Activated T-cell treated with anti-CD3 and anti-CD28 coated beads, Interleukin-2, amount 50 U/mL, for 72 hours (primary cell): ENCODE measurements around the gene FRMPD1. TPM values are rescaled to one million over a fixed set of nuclear protein-coding genes. Genes with fewer than 3 reads are reported as not detected.
"Not testable (repeated sequence)": the region's sequence is repeated elsewhere in the genome, so short reads cannot be mapped to it uniquely, and the experiment has no call there.

Experiments
- ATAC-seq, 2 donors: fragments of 150-1000 bp; cut with Tn5 transposase; replicated peaks in 1 of 2; 2 replicates each; pipeline ENCODE4 v1.10.0; 2021; ENCODE audit warnings: moderate library complexity in 2 of 2, mild to moderate bottlenecking in 1 of 2
- DNase-seq, 2 donors: peaks; one replicate each; pipeline ENCODE4 v3.0.0; 2021 to 2022; ENCODE audit warnings: mixed read lengths in 1 of 2
- H3K27ac Mint-ChIP-seq: one replicate; pipeline ENCODE4 v1.8.0; 2022; ENCODE audit warnings: mild to moderate bottlenecking, moderate library complexity, mixed read lengths
- H3K27me3 Mint-ChIP-seq: one replicate; pipeline ENCODE4 v1.8.0; 2022; ENCODE audit warnings: low read depth, mixed read lengths
- H3K36me3 Mint-ChIP-seq, 2 donors: one replicate each; pipeline ENCODE4 v1.8.0; 2022; ENCODE audit warnings: mixed read lengths in 2 of 2, mild to moderate bottlenecking in 1 of 2; ENCODE audit not compliant: insufficient read depth in 2 of 2
- H3K4me1 Mint-ChIP-seq: one replicate; pipeline ENCODE4 v1.8.0; 2022; ENCODE audit warnings: low read depth, mixed read lengths
- H3K4me3 Mint-ChIP-seq, 2 donors: one replicate each; pipeline ENCODE4 v1.8.0; 2022; ENCODE audit warnings: mild to moderate bottlenecking in 2 of 2, mixed read lengths in 2 of 2, moderate library complexity in 2 of 2
- H3K9me3 Mint-ChIP-seq, 2 donors: one replicate each; pipeline ENCODE4 v1.8.0; 2022; ENCODE audit warnings: mixed read lengths in 2 of 2
- total RNA-seq, 2 donors: library from RNA; stranded (reverse); gene quantifications; one replicate each; pipeline ENCODE4 v1.2.3, GENCODE V29; 2022

FRMPD1 gene
- total RNA-seq, 2 donors from 2014 or later, result not detected

- H3K4me1 Mint-ChIP-seq, result no peaks in the 10 kb centered on the region
- H3K9me3 Mint-ChIP-seq, result no peaks in the 10 kb centered on the region
- H3K27me3 Mint-ChIP-seq, result no peaks in the 10 kb centered on the region
- DNase-seq (no peak), ATAC-seq (no peak)
- no peak overlapping the region for H3K27ac Mint-ChIP-seq
- no peak overlapping the region for H3K4me3 Mint-ChIP-seq
- no peaks in the 10 kb centered on the region for H3K36me3 Mint-ChIP-seq
Measured at GRCh38 chr9:37740128-37740527, 89.4 kb downstream of the FRMPD1 start.

DNA sequence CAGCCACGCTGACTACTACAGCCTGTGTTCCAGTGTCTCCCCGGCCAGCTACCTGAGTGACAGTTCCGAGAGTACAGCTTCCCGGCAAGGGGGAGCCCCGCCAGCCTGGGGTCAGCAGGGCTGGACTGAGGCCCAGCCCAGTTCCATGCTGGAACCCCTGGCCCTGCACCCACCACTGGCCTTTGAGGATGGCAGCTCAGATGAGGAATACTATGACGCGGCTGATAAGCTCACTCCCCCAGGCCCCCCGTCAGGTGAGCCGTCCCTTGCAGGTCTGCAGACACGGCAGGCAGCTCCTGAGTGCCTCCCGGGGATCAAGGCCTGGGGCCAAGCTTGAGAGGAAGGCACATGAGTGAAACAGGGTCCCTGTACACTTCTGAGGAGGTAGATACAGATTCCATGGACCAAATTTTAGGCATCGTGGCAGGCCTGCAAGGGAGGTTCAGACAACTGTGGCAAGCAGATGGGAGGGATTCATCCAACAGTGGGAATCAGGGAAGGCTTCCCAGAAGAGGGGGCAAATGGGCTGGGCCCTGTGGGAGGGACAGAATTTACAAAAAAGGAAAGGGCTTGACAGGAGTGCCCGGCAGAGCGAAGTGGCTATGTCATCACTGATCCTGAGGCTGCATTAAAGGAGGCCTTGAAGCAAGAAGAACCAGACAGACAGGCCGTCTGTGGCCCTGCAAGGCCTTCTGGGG lies 90.0 kb downstream of the FRMPD1 start:
- DNase-seq (no peak), ATAC-seq (no peak)
- no peak overlapping the region for H3K27ac Mint-ChIP-seq
- no peaks in the 10 kb centered on the region for H3K4me1 Mint-ChIP-seq
- H3K4me3 Mint-ChIP-seq, result no peak overlapping the region
- no peaks in the 10 kb centered on the region for H3K9me3 Mint-ChIP-seq
- H3K27me3 Mint-ChIP-seq, result no peaks in the 10 kb centered on the region
- no peaks in the 10 kb centered on the region for H3K36me3 Mint-ChIP-seq

DNA sequence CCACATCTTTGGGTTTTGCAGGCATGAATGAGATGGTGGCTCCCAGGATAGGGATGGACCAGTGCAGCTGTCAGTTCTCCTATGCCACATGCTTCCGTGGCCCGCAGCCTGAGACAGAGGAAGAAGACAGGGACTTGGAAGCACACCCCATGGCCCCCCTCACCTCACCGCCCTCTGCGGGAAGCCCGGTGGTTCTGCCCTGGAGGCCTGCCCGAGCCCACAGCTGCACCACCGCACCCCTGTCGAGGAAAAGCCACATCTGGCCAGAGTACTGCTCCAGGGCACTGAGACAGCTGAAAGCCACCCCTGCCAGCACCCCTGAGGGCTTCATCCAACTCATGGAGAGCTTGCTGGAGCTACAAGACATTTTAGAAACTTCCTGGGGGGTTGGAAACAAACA lies 95.2 kb downstream of the FRMPD1 start:
- no peak for ATAC-seq
- H3K27ac Mint-ChIP-seq, result no peak overlapping the region
- H3K27me3 Mint-ChIP-seq, result no peaks in the 10 kb centered on the region
- H3K4me3 Mint-ChIP-seq, result no peak overlapping the region
- no peak for DNase-seq
- no peaks in the 10 kb centered on the region for H3K9me3 Mint-ChIP-seq
- no peaks in the 10 kb centered on the region for H3K4me1 Mint-ChIP-seq
- no peaks in the 10 kb centered on the region for H3K36me3 Mint-ChIP-seq

DNA sequence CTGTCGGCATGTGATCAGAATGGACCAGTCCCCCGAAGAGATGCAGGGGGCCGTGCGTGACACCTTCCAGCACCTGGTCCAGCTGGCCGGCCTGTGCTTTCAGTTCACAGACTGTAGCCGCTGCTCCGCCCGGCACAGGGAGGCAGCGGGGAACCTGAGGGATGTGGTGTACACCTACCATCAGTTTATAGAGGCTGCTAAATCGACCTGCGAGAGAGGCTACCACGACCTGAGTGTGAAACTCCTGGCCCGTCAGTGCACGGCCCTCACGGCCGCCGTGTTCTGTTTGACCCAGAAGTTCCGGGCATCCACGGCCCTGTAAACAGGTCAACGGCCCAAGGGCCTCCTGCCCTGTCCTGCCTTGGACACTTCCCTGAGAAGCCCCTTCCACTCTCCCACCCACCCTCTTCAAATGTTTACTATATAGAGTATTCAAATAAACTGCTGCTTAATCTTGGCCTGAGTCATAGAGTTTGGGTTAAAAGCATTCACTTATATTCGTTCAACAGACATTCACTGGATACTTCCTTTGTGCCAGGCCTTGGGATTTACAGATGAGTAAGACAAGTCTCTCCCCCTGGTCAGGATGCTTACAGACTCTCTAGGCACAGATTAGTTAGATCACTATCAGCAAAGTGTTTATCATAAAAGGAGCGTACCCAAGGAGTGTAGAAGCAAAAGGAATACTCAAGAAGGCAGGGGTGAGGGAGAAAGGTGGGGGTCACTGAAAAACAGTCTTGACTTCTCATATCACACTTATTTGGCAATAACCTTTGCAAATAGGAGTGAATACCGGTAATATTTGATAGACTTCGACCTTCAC lies 95.9 kb downstream of the FRMPD1 start:
- no peaks in the 10 kb centered on the region for H3K27me3 Mint-ChIP-seq
- no peaks in the 10 kb centered on the region for H3K4me1 Mint-ChIP-seq
- ATAC-seq, result peak in 1 of 2 donors; percentile 11
- no peaks in the 10 kb centered on the region for H3K9me3 Mint-ChIP-seq
- H3K36me3 Mint-ChIP-seq, result no peaks in the 10 kb centered on the region
- no peak overlapping the region for H3K27ac Mint-ChIP-seq
- DNase-seq, result no peak
- no peak overlapping the region for H3K4me3 Mint-ChIP-seq

GRCh38 chr9:37747271-37747753 lies 96.6 kb downstream of the FRMPD1 start:
- Mint-ChIP-seq H3K27ac (no peak overlapping the region), H3K27me3 (no peaks in the 10 kb centered on the region), H3K4me3 (no peak overlapping the region), H3K9me3 (no peaks in the 10 kb centered on the region), H3K4me1 (no peaks in the 10 kb centered on the region), H3K36me3 (no peaks in the 10 kb centered on the region)
- peak; percentile 56 to 57 for DNase-seq
- ATAC-seq, result peak; percentile 68 to 69

GRCh38 chr9:37749129-37749528 lies 98.4 kb downstream of the FRMPD1 start:
- Mint-ChIP-seq H3K27ac (no peak overlapping the region), H3K36me3 (peaks cover 0 to 1% of the 10 kb centered on the region in 2 donors), H3K4me1 (peaks cover 12% of the 10 kb centered on the region), H3K27me3 (no peaks in the 10 kb centered on the region), H3K9me3 (peaks cover 0 to 3% of the 10 kb centered on the region in 2 donors), H3K4me3 (no peak overlapping the region)
- ATAC-seq (no peak), DNase-seq (no peak)

GRCh38 chr9:37751186-37751585 lies 100.4 kb downstream of the FRMPD1 start:
- no peak overlapping the region for H3K27ac Mint-ChIP-seq
- peak overlapping the region in 1 of 2 donors; percentile 14 for H3K4me3 Mint-ChIP-seq
- peaks cover 0 to 3% of the 10 kb centered on the region in 2 donors for H3K9me3 Mint-ChIP-seq
- H3K36me3 Mint-ChIP-seq, result peaks cover 1 to 3% of the 10 kb centered on the region in 2 donors
- no peaks in the 10 kb centered on the region for H3K27me3 Mint-ChIP-seq
- peaks cover 30% of the 10 kb centered on the region for H3K4me1 Mint-ChIP-seq
- no peak for DNase-seq
- ATAC-seq, result no peak

DNA sequence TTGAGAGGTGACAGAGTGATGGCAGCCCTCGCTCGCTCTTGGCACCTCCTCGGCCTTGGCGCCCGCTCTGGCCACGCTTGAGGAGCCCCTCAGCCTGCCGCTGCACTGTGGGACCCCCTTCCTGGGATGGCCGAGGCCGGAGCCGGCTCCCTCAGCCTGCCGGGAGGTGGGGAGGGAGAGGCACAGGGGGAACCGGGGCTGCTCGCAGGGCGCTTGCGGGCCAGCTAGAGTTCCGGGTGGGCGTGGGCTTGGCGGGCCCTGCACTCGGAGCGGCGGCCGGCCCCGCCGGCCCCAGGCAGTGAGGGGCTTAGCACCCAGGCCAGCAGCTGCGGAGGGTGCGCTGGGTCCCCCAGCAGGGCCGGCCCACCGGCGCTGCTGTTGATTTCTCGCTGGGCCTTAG lies 101.0 kb downstream of the FRMPD1 start:
- not testable (repeated sequence) for ATAC-seq, H3K27ac Mint-ChIP-seq, H3K4me3 Mint-ChIP-seq, DNase-seq, H3K9me3 Mint-ChIP-seq, H3K36me3 Mint-ChIP-seq, H3K27me3 Mint-ChIP-seq
- H3K4me1 Mint-ChIP-seq, result peaks cover 32% of the 10 kb centered on the region

DNA sequence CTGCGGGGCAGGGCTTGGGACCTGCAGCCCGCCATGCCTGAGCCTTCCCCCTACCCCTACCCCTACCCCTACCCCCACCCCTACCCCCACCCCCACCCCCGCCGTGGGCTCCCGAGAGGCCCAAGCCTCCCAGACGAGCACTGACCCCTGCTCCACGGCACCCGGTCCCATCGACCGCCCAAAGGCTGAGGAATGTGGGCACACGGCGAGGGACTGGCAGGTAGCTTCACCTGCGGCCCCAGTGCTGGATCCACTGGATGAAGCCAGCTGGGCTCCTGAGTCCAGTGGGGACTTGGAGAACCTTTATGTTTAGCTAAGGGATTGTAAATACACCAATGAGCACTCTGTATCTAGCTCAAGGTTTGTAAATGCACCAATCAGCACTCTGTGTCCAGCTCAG lies 101.4 kb downstream of the FRMPD1 start:
- not testable (repeated sequence) for H3K27ac Mint-ChIP-seq, H3K4me3 Mint-ChIP-seq, ATAC-seq

GRCh38 chr9:37752642-37753488 lies 102.1 kb downstream of the FRMPD1 start:
- peak overlapping the region; percentile 89 to 100 for H3K4me3 Mint-ChIP-seq
- H3K36me3 Mint-ChIP-seq, result peaks cover 2 to 3% of the 10 kb centered on the region in 2 donors
- peaks cover 32% of the 10 kb centered on the region for H3K4me1 Mint-ChIP-seq
- DNase-seq, result peak; percentile 20 to 23
- no peak for ATAC-seq
- peaks cover 0 to 3% of the 10 kb centered on the region in 2 donors for H3K9me3 Mint-ChIP-seq
- H3K27ac Mint-ChIP-seq, result peak overlapping the region; percentile 97
- no peaks in the 10 kb centered on the region for H3K27me3 Mint-ChIP-seq

More for the DNA sequence above, 101.4 kb downstream of the FRMPD1 start:
- not testable (repeated sequence) for H3K36me3 Mint-ChIP-seq, H3K9me3 Mint-ChIP-seq, H3K27me3 Mint-ChIP-seq, DNase-seq
- H3K4me1 Mint-ChIP-seq, result peaks cover 32% of the 10 kb centered on the region

DNA sequence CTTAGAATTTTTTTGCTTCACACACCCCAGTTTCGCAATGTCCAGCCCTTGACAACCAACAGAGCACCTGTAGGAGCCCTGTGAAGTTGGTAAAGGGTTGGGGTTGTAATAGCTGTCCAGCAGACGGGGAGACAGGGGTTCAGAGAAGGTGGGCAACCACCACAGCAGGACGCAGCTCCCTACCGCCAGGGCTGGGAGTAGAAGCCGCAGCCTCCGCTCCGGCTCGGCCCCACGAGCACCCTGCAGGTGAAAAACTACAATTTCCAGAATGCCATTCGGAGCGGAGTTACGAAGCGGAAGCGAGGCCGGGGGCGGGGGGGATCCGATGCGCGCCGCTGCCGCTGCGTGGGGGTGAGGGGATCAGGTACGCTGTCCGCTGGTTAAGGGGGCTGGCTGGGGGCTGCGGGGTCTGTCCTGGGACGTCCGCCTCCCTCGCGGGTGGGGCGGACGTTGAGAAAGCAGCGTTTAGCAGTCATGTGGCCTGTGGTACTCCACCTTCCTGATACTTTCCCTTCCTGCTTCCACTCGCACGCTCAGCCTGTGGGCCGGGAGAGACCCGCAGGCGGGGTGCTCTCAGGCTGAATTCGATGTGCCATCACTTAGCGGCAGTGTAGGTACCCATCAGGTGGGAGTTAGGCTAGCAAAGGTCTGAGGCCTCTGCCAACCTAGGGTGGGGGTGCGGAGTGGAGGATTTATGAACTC lies 102.9 kb downstream of the FRMPD1 start, which contains the start of gene TRMT10B:
TRMT10B (plus strand) TSS at position 317 of the 702 bp plus-strand sequence. CDS start 8,127 bp downstream, outside the sequence.
- no peaks in the 10 kb centered on the region for H3K27me3 Mint-ChIP-seq
- DNase-seq (peak; percentile 77 to 79), ATAC-seq (peak; percentile 91 to 96)
- peaks cover 0 to 3% of the 10 kb centered on the region in 2 donors for H3K9me3 Mint-ChIP-seq
- H3K27ac Mint-ChIP-seq, result peak within 1 kb of the TSS; percentile 97
- H3K4me3 Mint-ChIP-seq, result peak within 1 kb of the TSS; percentile 89 to 100
- H3K36me3 Mint-ChIP-seq, result peaks cover 2 to 3% of the 10 kb centered on the region in 2 donors
- H3K4me1 Mint-ChIP-seq, result peaks cover 32% of the 10 kb centered on the region

DNA sequence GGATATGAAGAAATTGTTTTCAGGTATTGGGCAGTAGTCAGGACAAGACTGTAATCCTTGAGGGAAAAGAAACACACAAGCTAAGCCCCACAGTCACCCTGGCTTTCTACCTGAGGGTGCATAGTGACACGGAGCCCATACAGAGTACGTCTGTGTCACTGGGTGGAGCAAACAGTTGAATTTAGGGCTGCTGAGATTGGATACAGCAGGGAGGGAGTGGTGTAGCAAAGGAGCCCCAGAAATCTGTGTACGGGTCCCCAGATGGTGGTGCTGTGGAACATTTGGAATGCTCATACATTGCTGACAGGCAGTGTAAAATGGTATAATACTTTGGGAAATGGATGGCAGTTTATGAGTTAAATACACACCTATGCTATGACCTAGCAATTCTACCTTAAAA lies 108.0 kb downstream of the FRMPD1 start:
- Mint-ChIP-seq H3K27me3 (no peaks in the 10 kb centered on the region), H3K4me1 (peaks cover 30% of the 10 kb centered on the region), H3K36me3 (peaks cover 2 to 6% of the 10 kb centered on the region in 2 donors), H3K9me3 (no peaks in the 10 kb centered on the region), H3K27ac (no peak overlapping the region), H3K4me3 (no peak overlapping the region)
- DNase-seq (no peak), ATAC-seq (no peak)
